Keratinocyte (primary cell): ENCODE results near the gene DCDC2. TPM values are rescaled to one million over a fixed set of nuclear protein-coding genes. Genes with fewer than 3 reads are reported as not detected.

Source experiments
- DNase-seq: peaks from one replicate; pipeline ENCODE4 v3.0.0-alpha.2; 2011; ENCODE audit warnings: low read depth, missing footprints, low spot score
- FAIRE-seq: peaks from 2 replicates; lab custom pipeline; 2011; peaks lifted over from hg19 to GRCh38; lab: Jason Lieb, UNC
- H2AFZ ChIP-seq: 2 replicates; pipeline ENCODE4 v1.6.0; 2012; ENCODE audit warnings: low read length, control low read depth, inconsistent platforms; ENCODE audit not compliant: control insufficient read depth
- H3K27ac ChIP-seq: 2 replicates; pipeline ENCODE4 v1.5.1; 2011; ENCODE audit warnings: low read length; ENCODE audit not compliant: control insufficient read depth, insufficient read depth
- H3K27me3 ChIP-seq: 3 replicates; pipeline ENCODE4 v1.6.0; 2011; ENCODE audit warnings: low read length; ENCODE audit not compliant: control insufficient read depth, insufficient read depth; ENCODE audit errors: extremely low read depth
- H3K36me3 ChIP-seq, 2 experiments: 2 replicates in 1 of 2; 3 replicates in 1 of 2; pipeline ENCODE4 v1.5.1; 2011; ENCODE audit warnings: low read length in 2 of 2, mild to moderate bottlenecking in 1 of 2; ENCODE audit not compliant: control insufficient read depth in 2 of 2, insufficient read depth in 2 of 2; ENCODE audit errors: extremely low read depth in 1 of 2
- H3K4me1 ChIP-seq: 3 replicates; pipeline ENCODE4 v1.5.1; 2011; ENCODE audit warnings: low read length; ENCODE audit not compliant: control insufficient read depth, insufficient read depth; ENCODE audit errors: extremely low read depth
- H3K4me2 ChIP-seq: 3 replicates; pipeline ENCODE4 v1.6.0; 2011; ENCODE audit warnings: low read depth, low read length; ENCODE audit not compliant: control insufficient read depth, insufficient read depth; ENCODE audit errors: extremely low read depth
- H3K4me3 ChIP-seq, 3 experiments: fragments of 200-600 bp in 1 of 3; sonication (generic) in 1 of 3; 2 replicates in 2 of 3; 3 replicates in 1 of 3; pipeline ENCODE4 v1.5.1; 2011 to 2016; ENCODE audit warnings: low read length in 3 of 3, mild to moderate bottlenecking in 3 of 3, control low read depth in 2 of 3, inconsistent platforms in 1 of 3, low read depth in 1 of 3, mixed read lengths in 1 of 3, mixed run types in 1 of 3, moderate library complexity in 1 of 3; ENCODE audit not compliant: control insufficient read depth in 2 of 3, insufficient read depth in 2 of 3; ENCODE audit errors: extremely low read depth in 1 of 3
- H3K79me2 ChIP-seq: 2 replicates; pipeline ENCODE4 v1.6.0; 2012; ENCODE audit warnings: low read length; ENCODE audit not compliant: control insufficient read depth, insufficient read depth
- H3K9ac ChIP-seq: 3 replicates; pipeline ENCODE4 v1.6.0; 2011; ENCODE audit warnings: low read length; ENCODE audit not compliant: control insufficient read depth, insufficient read depth; ENCODE audit errors: extremely low read depth
- H3K9me1 ChIP-seq: 3 replicates; pipeline ENCODE4 v1.6.0; 2011; ENCODE audit warnings: low read length; ENCODE audit not compliant: control insufficient read depth, insufficient read depth; ENCODE audit errors: extremely low read depth
- H3K9me3 ChIP-seq: 2 replicates; pipeline ENCODE4 v1.5.1; 2012; ENCODE audit warnings: low read depth, low read length; ENCODE audit not compliant: control insufficient read depth
- H4K20me1 ChIP-seq: 3 replicates; pipeline ENCODE4 v1.6.0; 2011; ENCODE audit warnings: low read length; ENCODE audit not compliant: control insufficient read depth, insufficient read depth; ENCODE audit errors: extremely low read depth
- EZH2 ChIP-seq: IDR thresholded peaks from one replicate; pipeline ENCODE4 v1.6.1; 2012; ENCODE audit warnings: inconsistent platforms, mild to moderate bottlenecking, low read length, moderate library complexity
- dilution Hi-C: fragments of 300-500 bp; cut with MboI; formaldehyde crosslinking; loops from one replicate; pipeline ENCODE4 v1.7.0; 2020; ENCODE audit warnings: low sequenced_read_pairs; ENCODE audit not compliant: extremely low pct_ligation_motif_present
- polyA plus RNA-seq, 5 experiments: library from polyadenylated mRNA; depleted of rRNA in 3 of 5; stranded (reverse) in 3 of 5; stranded (forward) in 1 of 5; unstranded in 1 of 5; fragments of >200 nt; gene quantifications; 1 replicate in 1 of 5; 2 replicates in 3 of 5; 3 replicates in 1 of 5; pipeline versions ENCODE4 v1.2.1 to v1.2.3, GENCODE V29; 2011 to 2012; ENCODE audit warnings: missing spikeins in 2 of 5, low read depth in 1 of 5, low replicate concordance in 1 of 5
- TF ChIP-seq, protein P1 (sequence below), 3 experiments: IDR thresholded peaks in 1 of 3; conservative IDR thresholded peaks in 1 of 3; optimal IDR thresholded peaks in 1 of 3; 2 replicates in 2 of 3; 3 replicates in 1 of 3; pipeline versions ENCODE3 to v1.5.1; 2011; ENCODE audit warnings: low read length in 3 of 3, mild to moderate bottlenecking in 3 of 3, moderate library complexity in 2 of 3, control low read depth in 1 of 3, inconsistent platforms in 1 of 3; ENCODE audit not compliant: insufficient read depth in 2 of 3; ENCODE audit errors: extremely low read depth in 1 of 3

The DCDC2 gene
- polyA plus RNA-seq, 1 donor (not counting 4 experiments of a cell fraction or from before 2014, with no cell fraction given) = 0.10 TPM

GRCh38 chr6:24253360-24253759, 104.5 kb downstream of the DCDC2 start:
- H3K4me2 ChIP-seq = no peak overlapping the region
- FAIRE-seq (no peak), DNase-seq (no peak)
- no peak overlapping the region for H3K4me3 ChIP-seq
- no peaks in the 10 kb centered on the region for H3K9me1 ChIP-seq
- no peak overlapping the region for H3K9ac ChIP-seq
- TF ChIP-seq, protein P1, sequence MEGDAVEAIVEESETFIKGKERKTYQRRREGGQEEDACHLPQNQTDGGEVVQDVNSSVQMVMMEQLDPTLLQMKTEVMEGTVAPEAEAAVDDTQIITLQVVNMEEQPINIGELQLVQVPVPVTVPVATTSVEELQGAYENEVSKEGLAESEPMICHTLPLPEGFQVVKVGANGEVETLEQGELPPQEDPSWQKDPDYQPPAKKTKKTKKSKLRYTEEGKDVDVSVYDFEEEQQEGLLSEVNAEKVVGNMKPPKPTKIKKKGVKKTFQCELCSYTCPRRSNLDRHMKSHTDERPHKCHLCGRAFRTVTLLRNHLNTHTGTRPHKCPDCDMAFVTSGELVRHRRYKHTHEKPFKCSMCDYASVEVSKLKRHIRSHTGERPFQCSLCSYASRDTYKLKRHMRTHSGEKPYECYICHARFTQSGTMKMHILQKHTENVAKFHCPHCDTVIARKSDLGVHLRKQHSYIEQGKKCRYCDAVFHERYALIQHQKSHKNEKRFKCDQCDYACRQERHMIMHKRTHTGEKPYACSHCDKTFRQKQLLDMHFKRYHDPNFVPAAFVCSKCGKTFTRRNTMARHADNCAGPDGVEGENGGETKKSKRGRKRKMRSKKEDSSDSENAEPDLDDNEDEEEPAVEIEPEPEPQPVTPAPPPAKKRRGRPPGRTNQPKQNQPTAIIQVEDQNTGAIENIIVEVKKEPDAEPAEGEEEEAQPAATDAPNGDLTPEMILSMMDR (optimal IDR thresholded peaks at IDR 0.05 in 1 of 3, IDR thresholded peaks at IDR 0.05 in 1 of 3, conservative IDR thresholded peaks at IDR 0.05 in 1 of 3; ENCODE audit: extremely low read depth in 1 of 3, insufficient read depth in 2 of 3, low read length in 3 of 3) = no peak
- TF ChIP-seq EZH2 = no peak
- H3K27me3 ChIP-seq = no peaks in the 10 kb centered on the region
- no peaks in the 10 kb centered on the region for H3K36me3 ChIP-seq
- H3K9me3 ChIP-seq = no peaks in the 10 kb centered on the region
- H3K79me2 ChIP-seq = no peaks in the 10 kb centered on the region
- dilution Hi-C loops = no loop called here
- H4K20me1 ChIP-seq = no peaks in the 10 kb centered on the region
- no peak overlapping the region for H2AFZ ChIP-seq
- no peak overlapping the region for H3K27ac ChIP-seq
- no peaks in the 10 kb centered on the region for H3K4me1 ChIP-seq

- H3K4me1 ChIP-seq = no peaks in the 10 kb centered on the region
- no peak overlapping the region for H3K4me2 ChIP-seq
- no peak overlapping the region for H3K27ac ChIP-seq
- H3K27me3 ChIP-seq = no peaks in the 10 kb centered on the region
- no peaks in the 10 kb centered on the region for H3K9me3 ChIP-seq
- no peak overlapping the region for H2AFZ ChIP-seq
- no peak overlapping the region for H3K9ac ChIP-seq
- no peak for DNase-seq
- H3K36me3 ChIP-seq = no peaks in the 10 kb centered on the region
- H4K20me1 ChIP-seq = no peaks in the 10 kb centered on the region
- no peak for TF ChIP-seq EZH2
- TF ChIP-seq, protein P1 (optimal IDR thresholded peaks at IDR 0.05 in 1 of 3, IDR thresholded peaks at IDR 0.05 in 1 of 3, conservative IDR thresholded peaks at IDR 0.05 in 1 of 3; ENCODE audit: extremely low read depth in 1 of 3, insufficient read depth in 2 of 3, low read length in 3 of 3) = no peak
- FAIRE-seq = no peak
- no peaks in the 10 kb centered on the region for H3K79me2 ChIP-seq
- H3K4me3 ChIP-seq = no peak overlapping the region
- H3K9me1 ChIP-seq = no peaks in the 10 kb centered on the region
- dilution Hi-C loops = no loop called here
Measured at GRCh38 chr6:24252280-24252679, 105.6 kb downstream of the DCDC2 start.
